IMR-90 (cell line): ENCODE results near the gene NME7. TPM values are rescaled to one million over a fixed set of nuclear protein-coding genes. Genes with fewer than 3 reads are reported as not detected.

Source experiments
- ATAC-seq: fragments of 200-7000 bp; cut with Tn5 transposase; 2 replicates; pipeline ENCODE4 v1.9.1; 2020; ENCODE audit warnings: low read depth, mild to moderate bottlenecking, moderate library complexity
- BruUV-seq: library from RNA; stranded (reverse); fragments of 400-500 nt; replicated peaks from 2 replicates; lab custom pipeline; 2021; lab: Mats Ljungman, UMichigan
- CTCF ChIA-PET: fragments of 300-600 bp; formaldehyde crosslinking; extraction: SDS; loops from one replicate; lab custom pipeline; 2021; ENCODE audit warnings: antibody characterized with exemption; lab: Yijun Ruan, JAX
- POLR2A ChIA-PET: fragments of 300-600 bp; sonication (Branson Sonifier 250); formaldehyde crosslinking; loops from one replicate; lab custom pipeline; 2022; ENCODE audit warnings: antibody characterized with exemption; ENCODE audit not compliant: unreplicated experiment; lab: Charles Lee
- DNase-seq: peaks from one replicate; pipeline ENCODE4 v3.0.0; 2013
- H2AFZ ChIP-seq: replicated peaks from 2 replicates; pipeline ENCODE3; 2013; ENCODE audit warnings: low read length, mild to moderate bottlenecking; ENCODE audit not compliant: poor library complexity
- H2AK5ac ChIP-seq: 2 replicates; pipeline ENCODE4 v1.6.1; 2013; ENCODE audit warnings: low read depth, low read length, inconsistent platforms
- H2AK9ac ChIP-seq: replicated peaks from 2 replicates; pipeline ENCODE3; 2013; ENCODE audit warnings: mild to moderate bottlenecking, low read depth, low read length, moderate library complexity; ENCODE audit not compliant: poor library complexity
- H2BK120ac ChIP-seq: 2 replicates; pipeline ENCODE4 v1.6.1; 2013; ENCODE audit warnings: low read depth, low read length, inconsistent platforms
- H2BK15ac ChIP-seq: 3 replicates; pipeline ENCODE4 v1.6.1; 2013; ENCODE audit warnings: low read depth, low read length, inconsistent platforms
- H2BK20ac ChIP-seq: 2 replicates; pipeline ENCODE4 v1.6.1; 2013; ENCODE audit warnings: low read depth, mild to moderate bottlenecking, inconsistent platforms, low read length, moderate library complexity
- H2BK5ac ChIP-seq: 2 replicates; pipeline ENCODE4 v1.6.1; 2013; ENCODE audit warnings: mild to moderate bottlenecking, low read depth, low read length, inconsistent platforms; ENCODE audit not compliant: poor library complexity, severe bottlenecking
- H3K14ac ChIP-seq: replicated peaks from 2 replicates; pipeline ENCODE4 v1.6.1; 2013; ENCODE audit warnings: low read depth, low read length, inconsistent platforms
- H3K18ac ChIP-seq: 2 replicates; pipeline ENCODE4 v1.6.1; 2013; ENCODE audit warnings: low read depth, low read length, control low read depth
- H3K23ac ChIP-seq: 2 replicates; pipeline ENCODE4 v1.6.1; 2013; ENCODE audit warnings: low read depth, low read length, inconsistent platforms
- H3K27ac ChIP-seq: 2 replicates; pipeline ENCODE4 v1.5.1; 2013; ENCODE audit warnings: mild to moderate bottlenecking, control low read depth, low read length; ENCODE audit not compliant: insufficient read depth
- H3K27me3 ChIP-seq: 2 replicates; pipeline ENCODE4 v1.6.1; 2013; ENCODE audit warnings: low read length; ENCODE audit not compliant: control insufficient read depth, insufficient read depth
- H3K36me3 ChIP-seq: 2 replicates; pipeline ENCODE4 v1.6.1; 2013; ENCODE audit warnings: low read length, mixed read lengths; ENCODE audit not compliant: control insufficient read depth, insufficient read depth
- H3K4ac ChIP-seq: 2 replicates; pipeline ENCODE4 v1.6.1; 2013; ENCODE audit warnings: low read depth, low read length, inconsistent platforms
- H3K4me1 ChIP-seq: 2 replicates; pipeline ENCODE4 v1.6.1; 2013; ENCODE audit warnings: low read length, mixed read lengths; ENCODE audit not compliant: control insufficient read depth, insufficient read depth
- H3K4me2 ChIP-seq: 2 replicates; pipeline ENCODE4 v1.6.1; 2013; ENCODE audit warnings: low read depth, mild to moderate bottlenecking, control low read depth, low read length, moderate library complexity
- H3K4me3 ChIP-seq: 2 replicates; pipeline ENCODE4 v1.5.1; 2013; ENCODE audit warnings: low read depth, mild to moderate bottlenecking, control low read depth, low read length, moderate library complexity; ENCODE audit not compliant: insufficient read depth
- H3K56ac ChIP-seq: 2 replicates; pipeline ENCODE4 v1.6.1; 2013; ENCODE audit warnings: low read length, inconsistent platforms; ENCODE audit not compliant: insufficient read depth; ENCODE audit errors: extremely low read depth
- H3K79me1 ChIP-seq, 2 experiments: 2 replicates each; pipeline ENCODE4 v1.6.1; 2013; ENCODE audit warnings: low read length in 2 of 2, inconsistent platforms in 1 of 2, low read depth in 1 of 2
- H3K9ac ChIP-seq: 2 replicates; pipeline ENCODE4 v1.6.1; 2013; ENCODE audit warnings: low read depth, low read length, control low read depth
- H3K9me1 ChIP-seq: 2 replicates; pipeline ENCODE4 v1.6.1; 2013; ENCODE audit warnings: low read length, inconsistent platforms; ENCODE audit not compliant: insufficient read depth
- H3K9me3 ChIP-seq: 2 replicates; pipeline ENCODE4 v1.6.1; 2013; ENCODE audit warnings: low read length; ENCODE audit not compliant: control insufficient read depth, insufficient read depth
- H4K20me1 ChIP-seq: 2 replicates; pipeline ENCODE4 v1.6.1; 2013; ENCODE audit warnings: low read length, inconsistent platforms; ENCODE audit not compliant: insufficient read depth
- H4K5ac ChIP-seq: 2 replicates; pipeline ENCODE4 v1.6.1; 2013; ENCODE audit warnings: mild to moderate bottlenecking, low read depth, low read length, control low read depth
- H4K8ac ChIP-seq, 2 experiments: 2 replicates each; pipeline ENCODE4 v1.6.1; 2013; ENCODE audit warnings: low read depth in 2 of 2, low read length in 2 of 2, control low read depth in 1 of 2, inconsistent platforms in 1 of 2
- H4K91ac ChIP-seq: 2 replicates; pipeline ENCODE4 v1.6.1; 2013; ENCODE audit warnings: low read depth, low read length, inconsistent platforms; ENCODE audit not compliant: insufficient read depth
- MXI1 ChIP-seq: IDR thresholded peaks from 2 replicates; pipeline ENCODE4 v1.6.1; 2012; ENCODE audit warnings: low read depth, mild to moderate bottlenecking, low read length, moderate library complexity, borderline replicate concordance
- NFE2L2 ChIP-seq: fragments of 150-350 bp; IDR thresholded peaks from 2 replicates; pipeline ENCODE4 v1.6.1; 2016; ENCODE audit warnings: low read depth, mild to moderate bottlenecking, low read length
- RFX5 ChIP-seq: IDR thresholded peaks from 2 replicates; pipeline ENCODE4 v1.8.0; 2012; ENCODE audit warnings: low read depth, mild to moderate bottlenecking, low read length, moderate library complexity
- WGBS, 2 experiments: methylation state at CpG; one replicate each; pipeline versions ENCODE4 v1.1.5 to v1.1.7; 2013; ENCODE audit warnings: missing lambda C conversion rate in 2 of 2; ENCODE audit not compliant: insufficient read length in 1 of 2; ENCODE audit errors: extremely low coverage in 2 of 2; 5-methylcytosine and 5-hydroxymethylcytosine counted together
- dilution Hi-C: fragments of 300-500 bp; cut with HindIII; formaldehyde crosslinking; loops from one replicate; pipeline ENCODE4 v1.14.3; 2018; ENCODE audit warnings: low sequenced_read_pairs; ENCODE audit not compliant: unreplicated experiment
- in situ Hi-C: fragments of 300-500 bp; cut with MboI; formaldehyde crosslinking; loops from 3 replicates; pipeline ENCODE4 v1.14.3; 2019; ENCODE audit warnings: low sequenced_read_pairs, inconsistent platforms, mixed read lengths
- intact Hi-C: fragments of 100-400 bp; cut with micrococcal nuclease; formaldehyde crosslinking; loops from 2 replicates; pipeline ENCODE4 v1.10.0; 2022
- polyA plus RNA-seq, 3 experiments: library from polyadenylated mRNA; depleted of rRNA; stranded (reverse); fragments of >200 nt; gene quantifications; 2 replicates each; pipeline ENCODE4 v1.2.3, GENCODE V29; 2012; ENCODE audit warnings: low replicate concordance in 1 of 3
- total RNA-seq: library from RNA; depleted of rRNA; stranded (reverse); fragments of >200 nt; gene quantifications from 2 replicates; pipeline ENCODE4 v1.2.3, GENCODE V29; 2012

Gene NME7
- total and polyA plus RNA-seq, 2 of the 4 experiments (the other 2 are of a cell fraction): 18.3 to 22.4 TPM

- no peaks in the 10 kb centered on the region; a peak in 1 of 4 replicates for H3K79me1 ChIP-seq
- TF ChIP-seq NFE2L2 (no peak), MXI1 (no peak), RFX5 (no peak)
These were observed 15.9 kb upstream of the NME7 start for GRCh38 chr1:169383449-169383848.

More at GRCh38 chr1:169383449-169383848, 15.9 kb upstream of the NME7 start:
- Histone ChIP-seq H3K27ac (no peak overlapping the region), H4K20me1 (no peaks in the 10 kb centered on the region), H2AK9ac (no peak overlapping the region), H3K9me1 (no peaks in the 10 kb centered on the region), H3K4me3 (no peak overlapping the region), H4K8ac (no peak overlapping the region), H2BK5ac (no peak overlapping the region), H2BK20ac (no peak overlapping the region), H2AFZ (no peak overlapping the region), H2BK120ac (no peak overlapping the region), H3K36me3 (peaks cover 15% of the 10 kb centered on the region), H3K4me2 (no peak overlapping the region), H4K5ac (no peak overlapping the region), H3K4me1 (no peaks in the 10 kb centered on the region), H3K9ac (no peak overlapping the region), H3K14ac (no peak overlapping the region), H3K23ac (no peak overlapping the region), H2BK15ac (no peak overlapping the region), H3K56ac (no peak overlapping the region), H2AK5ac (no peak overlapping the region), H4K91ac (no peak overlapping the region), H3K4ac (no peak overlapping the region), H3K18ac (no peak overlapping the region), H3K9me3 (no peaks in the 10 kb centered on the region), H3K27me3 (no peaks in the 10 kb centered on the region)
- intact Hi-C loops (no loop called here), in situ Hi-C loops (no loop called here), dilution Hi-C loops (no loop called here)
- 100% methylated on average over 1 of the region's 4 CpGs; no CpG with 5 or more reads in 1 of the 2 experiments for WGBS, 2 experiments
- ChIA-PET CTCF (no interaction called here), POLR2A (no interaction called here)
- BruUV-seq: no TSS peak
- DNase-seq: no peak
- no peak for ATAC-seq
